K562 (cell line): ENCODE results near the gene RAMP2. TPM values are rescaled to one million over a fixed set of nuclear protein-coding genes. Genes with fewer than 3 reads are reported as not detected.
A peak's percentile ranks its signal among the peaks of the same experiment; 100 is the strongest.

Experiments
- HBP1 ChIP-seq: fragments of 450-650 bp; formaldehyde crosslinking; IDR thresholded peaks from 2 replicates; pipeline ENCODE4 v1.4.0; 2022; ENCODE audit warnings: missing genetic modification characterization
- HDGF ChIP-seq: fragments of 450-650 bp; IDR thresholded peaks from 2 replicates; pipeline ENCODE4 v1.6.1; 2016
- HIVEP1 ChIP-seq: fragments of 250-450 bp; sonication (Bioruptor Pico); IDR thresholded peaks from 2 replicates; pipeline ENCODE4 v1.4.0; 2020; ENCODE audit warnings: mild to moderate bottlenecking
- HNRNPL ChIP-seq: fragments of 200-400 bp; formaldehyde crosslinking; IDR thresholded peaks from 2 replicates; pipeline ENCODE4 v1.6.1; 2017; ENCODE audit warnings: low read depth, mild to moderate bottlenecking, low read length
- ILK ChIP-seq: fragments of 450-650 bp; IDR thresholded peaks from 2 replicates; pipeline ENCODE4 v1.6.1; 2016; ENCODE audit warnings: missing genetic modification characterization, low read depth, mild to moderate bottlenecking, missing compliant biosample characterization, moderate library complexity, borderline replicate concordance
- MXD1 ChIP-seq: fragments of 250-450 bp; sonication (Bioruptor Pico); IDR thresholded peaks from 2 replicates; pipeline ENCODE4 v1.8.0; 2021; ENCODE audit warnings: borderline replicate concordance, mild to moderate bottlenecking, moderate library complexity; ENCODE audit not compliant: poor library complexity, severe bottlenecking
- MYC ChIP-seq, 2 experiments: fragments of 250-450 bp in 1 of 2; sonication (Bioruptor Pico) in 1 of 2; IDR thresholded peaks; 2 replicates each; pipeline versions ENCODE4 v1.5.1 to v1.6.1; 2012 to 2021; ENCODE audit warnings: low read depth in 2 of 2, borderline replicate concordance in 1 of 2, improper control_type of control experiment in 1 of 2, low read length in 1 of 2, mild to moderate bottlenecking in 1 of 2, moderate library complexity in 1 of 2
- PCBP2 ChIP-seq: fragments of 200-400 bp; formaldehyde crosslinking; IDR thresholded peaks from 2 replicates; pipeline ENCODE4 v1.6.1; 2018; ENCODE audit warnings: low read length, low read depth, mild to moderate bottlenecking, moderate library complexity; ENCODE audit not compliant: poor library complexity, severe bottlenecking
- RAD21 ChIP-seq, 2 experiments: fragments of 250-450 bp in 1 of 2; fragments of 450-650 bp in 1 of 2; sonication (Bioruptor Pico) in 1 of 2; formaldehyde crosslinking in 1 of 2; IDR thresholded peaks in 1 of 2; conservative IDR thresholded peaks in 1 of 2; 2 replicates each; pipeline versions ENCODE4 v1.4.0 to v1.8.0; 2020 to 2022; ENCODE audit warnings: mild to moderate bottlenecking in 2 of 2, moderate library complexity in 1 of 2
- RB1 ChIP-seq: fragments of 450-650 bp; IDR thresholded peaks from 2 replicates; pipeline ENCODE4 v1.6.1; 2017; ENCODE audit warnings: low read depth, mild to moderate bottlenecking
- ZBTB40 ChIP-seq, 2 experiments: fragments of 450-650 bp in 1 of 2; sonication (generic) in 1 of 2; formaldehyde crosslinking in 1 of 2; IDR thresholded peaks; 2 replicates each; pipeline versions ENCODE4 v1.7.1 to v1.9.0; 2016 to 2022; ENCODE audit warnings: inconsistent platforms in 1 of 2, mild to moderate bottlenecking in 1 of 2, missing genetic modification reagents in 1 of 2
- ZNF431 ChIP-seq: sonication (generic); formaldehyde crosslinking; IDR thresholded peaks from 2 replicates; pipeline ENCODE4 v1.8.0; 2022; ENCODE audit warnings: mild to moderate bottlenecking, missing genetic modification reagents
- polyA plus RNA-seq, 8 experiments: library from polyadenylated mRNA; depleted of rRNA in 4 of 8; stranded (reverse) in 5 of 8; unstranded in 3 of 8; fragments of >200 nt; fragmentation: Nextera tagmentation in 2 of 8; fragmentation: Illumina TruSeq in 1 of 8; extraction: Ambion mirVana in 2 of 8; extraction: Trizol in 1 of 8; gene quantifications; 2 replicates each; pipeline versions ENCODE4 v1.2.1 to v1.2.3, GENCODE V29; 2011 to 2014; ENCODE audit warnings: inconsistent platforms in 1 of 8, missing spikeins in 1 of 8
- total RNA-seq, 7 experiments: library from RNA; depleted of rRNA in 6 of 7; stranded (reverse); fragments of >200 nt in 6 of 7; fragmentation: Illumina TruSeq in 2 of 7; extraction: Trizol in 2 of 7; gene quantifications; 2 replicates each; pipeline versions ENCODE4 v1.2.1 to v1.2.3, GENCODE V29; 2011 to 2021; ENCODE audit warnings: low replicate concordance in 1 of 7

RAMP2 gene
- total and polyA plus RNA-seq, 9 of the 15 experiments (the other 6 are each of a cell fraction or from before 2014, with no cell fraction given): not detected

- peak; percentile 45; the same call in 1 of the 2 replicates for TF ChIP-seq ZBTB40 (IDR thresholded peaks at IDR 0.05)
- TF ChIP-seq ZBTB40 (CRISPR knock-in tag; IDR thresholded peaks at IDR 0.05): no peak
- TF ChIP-seq ZNF431 (CRISPR knock-in tag): no peak
- TF ChIP-seq HDGF: no peak
- no peak for TF ChIP-seq MXD1
- TF ChIP-seq HBP1 (CRISPR knock-in tag): no peak
- TF ChIP-seq HNRNPL: no peak
- TF ChIP-seq ILK: no peak
- TF ChIP-seq HIVEP1 (CRISPR knock-in tag): no peak
- TF ChIP-seq MYC (IDR thresholded peaks at IDR 0.05; ENCODE audit: low read depth, low read length): no peak
- TF ChIP-seq MYC (CRISPR knock-in tag; IDR thresholded peaks at IDR 0.05; ENCODE audit: borderline replicate concordance, low read depth): no peak
- TF ChIP-seq PCBP2: no peak
- no peak for TF ChIP-seq RB1
- TF ChIP-seq RAD21 (CRISPR knock-in tag; conservative IDR thresholded peaks at IDR 0.05 in 1 of 2, IDR thresholded peaks at IDR 0.05 in 1 of 2): peak in 1 of 2 experiments; percentile 12; a peak in 1 of 4 replicates
These were observed 17.3 kb upstream of the RAMP2 start (continued) for GRCh38 chr17:42743595-42744282.
